Measurements from ENCODE around the gene PRSS8. TPM values are rescaled to one million over a fixed set of nuclear protein-coding genes. Genes with fewer than 3 reads are reported as not detected.

PRSS8 gene
- total RNA-seq: 1 to 10 TPM in 1 of 2 donors, not detected in 1; 2.4 TPM

DNA sequence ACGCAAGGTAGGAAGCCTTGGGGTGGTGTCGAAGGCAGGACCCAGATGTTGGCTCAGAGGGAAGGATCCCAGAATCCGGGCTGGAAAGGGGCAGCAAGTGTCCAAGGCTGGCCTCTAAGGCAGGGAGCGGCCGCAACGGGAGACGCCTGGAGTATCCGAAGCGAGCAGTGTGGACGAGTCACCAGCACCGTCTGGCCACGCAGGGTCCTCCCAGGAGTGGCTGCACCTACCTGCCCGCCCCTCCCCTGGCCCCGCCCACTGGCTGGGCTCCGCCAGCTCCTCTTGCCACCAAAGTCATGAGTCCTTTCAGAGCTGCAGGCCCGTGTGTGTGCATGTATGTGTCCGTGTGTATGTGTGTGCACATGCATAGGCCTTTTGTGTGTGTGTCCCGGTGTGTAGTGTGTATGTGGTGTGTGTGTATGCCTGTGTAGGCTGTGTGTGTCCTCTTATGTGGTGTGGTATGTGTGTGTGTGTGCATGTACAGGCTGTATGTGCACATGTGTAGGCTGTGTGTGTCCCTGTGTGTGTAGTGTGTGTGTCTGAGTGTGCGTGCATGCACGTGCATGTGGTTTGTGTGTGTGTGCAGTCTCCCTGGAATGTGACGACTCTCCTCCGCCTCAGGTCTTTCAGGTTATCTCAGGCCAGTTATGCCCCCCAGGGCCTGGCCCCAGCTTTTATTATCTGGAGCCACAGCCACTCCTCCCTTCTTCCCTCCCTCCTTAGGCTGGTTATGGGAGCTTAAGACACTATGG is at the start of gene PRSS8:
PRSS8 (minus strand) TSS at position 193 of the 752 bp plus-strand sequence. CDS start 229 bp downstream, outside the sequence.
- Histone ChIP-seq H3K27ac (no peak within 1 kb of the TSS), H3K9me3 (no peaks in the 10 kb centered on the region), H3K4me3 (no peak within 1 kb of the TSS), H3K36me3 (peaks cover 19% of the 10 kb centered on the region), H3K4me1 (peaks cover 0 to 29% of the 10 kb centered on the region in 2 donors), H3K27me3 (no peaks in the 10 kb centered on the region)
- DNase-seq (ENCODE audit: low spot score): no peak
- TF ChIP-seq, protein P1, sequence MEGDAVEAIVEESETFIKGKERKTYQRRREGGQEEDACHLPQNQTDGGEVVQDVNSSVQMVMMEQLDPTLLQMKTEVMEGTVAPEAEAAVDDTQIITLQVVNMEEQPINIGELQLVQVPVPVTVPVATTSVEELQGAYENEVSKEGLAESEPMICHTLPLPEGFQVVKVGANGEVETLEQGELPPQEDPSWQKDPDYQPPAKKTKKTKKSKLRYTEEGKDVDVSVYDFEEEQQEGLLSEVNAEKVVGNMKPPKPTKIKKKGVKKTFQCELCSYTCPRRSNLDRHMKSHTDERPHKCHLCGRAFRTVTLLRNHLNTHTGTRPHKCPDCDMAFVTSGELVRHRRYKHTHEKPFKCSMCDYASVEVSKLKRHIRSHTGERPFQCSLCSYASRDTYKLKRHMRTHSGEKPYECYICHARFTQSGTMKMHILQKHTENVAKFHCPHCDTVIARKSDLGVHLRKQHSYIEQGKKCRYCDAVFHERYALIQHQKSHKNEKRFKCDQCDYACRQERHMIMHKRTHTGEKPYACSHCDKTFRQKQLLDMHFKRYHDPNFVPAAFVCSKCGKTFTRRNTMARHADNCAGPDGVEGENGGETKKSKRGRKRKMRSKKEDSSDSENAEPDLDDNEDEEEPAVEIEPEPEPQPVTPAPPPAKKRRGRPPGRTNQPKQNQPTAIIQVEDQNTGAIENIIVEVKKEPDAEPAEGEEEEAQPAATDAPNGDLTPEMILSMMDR (IDR thresholded peaks at IDR 0.05): no peak

- no peaks in the 10 kb centered on the region for H3K27me3 ChIP-seq
- no peaks in the 10 kb centered on the region for H3K9me3 ChIP-seq
- TF ChIP-seq, protein P1 (IDR thresholded peaks at IDR 0.05): no peak
- H3K36me3 ChIP-seq: peaks cover 74% of the 10 kb centered on the region
- no peak overlapping the region for H3K4me3 ChIP-seq
- no peak for DNase-seq (ENCODE audit: low spot score)
- H3K27ac ChIP-seq: no peak overlapping the region
- H3K4me1 ChIP-seq: peaks cover 0 to 34% of the 10 kb centered on the region in 2 donors
Measured at GRCh38 chr16:31184888-31185287, 49.4 kb upstream of the PRSS8 start.

- TF ChIP-seq, protein P1 (IDR thresholded peaks at IDR 0.05): no peak
- Histone ChIP-seq H3K36me3 (peaks cover 62% of the 10 kb centered on the region), H3K4me3 (no peak overlapping the region), H3K27me3 (no peaks in the 10 kb centered on the region), H3K4me1 (peaks cover 0 to 40% of the 10 kb centered on the region in 2 donors), H3K27ac (no peak overlapping the region), H3K9me3 (no peaks in the 10 kb centered on the region)
- no peak for DNase-seq (ENCODE audit: low spot score)
Measured at GRCh38 chr16:31183432-31184428, 48.2 kb upstream of the PRSS8 start.

DNA sequence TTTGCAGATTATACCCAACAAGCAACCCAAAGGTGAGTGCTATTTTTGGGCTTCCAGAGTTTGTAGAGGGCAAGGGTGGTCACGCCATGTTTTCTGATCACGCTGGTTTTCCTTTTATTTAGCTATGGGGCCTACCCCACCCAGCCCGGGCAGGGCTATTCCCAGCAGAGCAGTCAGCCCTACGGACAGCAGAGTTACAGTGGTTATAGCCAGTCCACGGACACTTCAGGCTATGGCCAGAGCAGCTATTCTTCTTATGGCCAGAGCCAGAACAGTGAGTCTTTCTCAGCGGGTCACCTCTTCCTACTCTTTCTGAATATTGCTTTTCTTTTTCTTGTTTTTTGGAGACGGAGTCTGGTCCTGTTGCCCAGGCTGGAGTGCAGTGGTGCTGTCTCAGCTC is 46.9 kb upstream of the PRSS8 start:
- TF ChIP-seq, protein P1 (IDR thresholded peaks at IDR 0.05): no peak
- Histone ChIP-seq H3K36me3 (peaks cover 49% of the 10 kb centered on the region), H3K27me3 (no peaks in the 10 kb centered on the region), H3K9me3 (no peaks in the 10 kb centered on the region), H3K4me3 (peak overlapping the region in 1 of 2 donors; percentile 99), H3K4me1 (peaks cover 0 to 42% of the 10 kb centered on the region in 2 donors), H3K27ac (no peak overlapping the region)
- no peak for DNase-seq (ENCODE audit: low spot score)

- Histone ChIP-seq H3K27ac (peak overlapping the region; percentile 97 to 100), H3K9me3 (no peaks in the 10 kb centered on the region), H3K4me1 (peaks cover 0 to 42% of the 10 kb centered on the region in 2 donors), H3K36me3 (peaks cover 38% of the 10 kb centered on the region), H3K4me3 (peak overlapping the region; percentile 94 to 99), H3K27me3 (no peaks in the 10 kb centered on the region)
- peak; percentile 63 for DNase-seq (ENCODE audit: low spot score)
- TF ChIP-seq, protein P1 (IDR thresholded peaks at IDR 0.05): no peak
Measured at GRCh38 chr16:31181102-31181830, 45.7 kb upstream of the PRSS8 start.

Measured in right atrium auricular region (tissue), 2 donors.